GM21576 (cell line): ENCODE results near the gene RHCE.
"Not testable (repeated sequence)": the region's sequence is repeated elsewhere in the genome, so short reads cannot be mapped to it uniquely, and the experiment has no call there.

Experiments used
- ATAC-seq: cut with Tn5 transposase; IDR thresholded peaks from one replicate; pipeline ENCODE4 v1.9.1; 2021; ENCODE audit warnings: mild to moderate bottlenecking, moderate library complexity; ENCODE audit not compliant: unreplicated experiment

RHCE gene

GRCh38 chr1:25349606-25350005 lies 71.0 kb downstream of the RHCE start:
- no peak for ATAC-seq

DNA sequence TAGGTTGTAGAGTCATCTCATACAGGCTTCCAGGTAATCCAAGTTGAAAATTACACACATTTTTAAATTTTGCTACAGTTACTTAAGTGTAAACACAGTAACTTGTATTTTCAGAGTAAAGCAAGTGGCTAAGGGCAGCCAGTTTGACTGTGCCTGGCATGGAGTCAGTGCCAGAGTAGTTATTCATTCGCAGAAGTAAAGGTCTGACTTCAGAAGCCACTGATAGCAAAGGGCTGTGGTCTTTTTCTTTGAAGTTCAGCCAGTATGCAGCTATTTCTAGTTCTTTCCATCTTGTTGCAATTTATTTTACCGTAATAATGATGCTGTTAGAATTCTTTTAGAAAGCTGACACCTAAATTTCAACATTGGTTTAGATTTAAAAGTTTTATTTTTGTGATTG lies 73.1 kb downstream of the RHCE start:
- no peak for ATAC-seq

- no peak for ATAC-seq
Measured at GRCh38 chr1:25343872-25344271, 76.8 kb downstream of the RHCE start.

GRCh38 chr1:25342846-25343245 lies 77.8 kb downstream of the RHCE start:
- no peak for ATAC-seq

DNA sequence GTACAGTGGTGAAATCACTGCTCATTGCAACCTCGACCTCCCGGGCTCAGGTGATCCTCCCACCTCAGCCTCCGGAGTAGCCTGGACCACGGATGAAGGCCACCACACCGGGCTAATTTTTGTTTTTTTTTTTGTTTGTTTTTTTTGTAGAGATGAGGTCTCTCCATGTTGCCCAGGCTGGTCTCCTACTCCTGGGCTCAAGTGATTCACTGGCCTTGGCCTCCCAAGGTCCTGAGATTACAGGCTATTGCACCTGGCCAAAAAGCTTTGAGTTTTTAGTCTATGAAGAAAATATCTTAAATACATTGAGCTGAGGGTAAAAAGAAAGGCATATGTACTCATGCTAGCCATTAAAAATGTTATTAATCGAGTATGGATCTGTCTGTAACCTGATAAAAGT lies 78.9 kb downstream of the RHCE start:
- no peak for ATAC-seq

DNA sequence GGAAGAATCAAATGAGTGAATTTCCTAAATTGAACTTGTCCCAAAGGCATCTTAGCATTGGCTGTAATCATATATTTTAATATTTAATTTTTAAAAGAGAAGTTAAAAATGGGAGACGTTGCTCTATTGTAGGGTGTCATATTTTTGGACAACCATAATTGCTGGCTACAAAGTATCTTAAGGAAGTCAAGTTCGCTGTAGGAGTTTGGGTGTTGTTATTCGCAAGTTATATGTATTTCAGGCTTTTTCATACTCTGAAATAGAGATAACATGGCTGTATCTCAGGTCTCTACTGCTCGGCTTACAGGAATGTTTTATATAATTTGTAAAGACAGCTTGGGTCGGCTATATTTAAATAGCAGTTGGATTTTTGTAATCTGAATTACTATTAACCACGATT lies 81.6 kb downstream of the RHCE start:
- no peak for ATAC-seq

DNA sequence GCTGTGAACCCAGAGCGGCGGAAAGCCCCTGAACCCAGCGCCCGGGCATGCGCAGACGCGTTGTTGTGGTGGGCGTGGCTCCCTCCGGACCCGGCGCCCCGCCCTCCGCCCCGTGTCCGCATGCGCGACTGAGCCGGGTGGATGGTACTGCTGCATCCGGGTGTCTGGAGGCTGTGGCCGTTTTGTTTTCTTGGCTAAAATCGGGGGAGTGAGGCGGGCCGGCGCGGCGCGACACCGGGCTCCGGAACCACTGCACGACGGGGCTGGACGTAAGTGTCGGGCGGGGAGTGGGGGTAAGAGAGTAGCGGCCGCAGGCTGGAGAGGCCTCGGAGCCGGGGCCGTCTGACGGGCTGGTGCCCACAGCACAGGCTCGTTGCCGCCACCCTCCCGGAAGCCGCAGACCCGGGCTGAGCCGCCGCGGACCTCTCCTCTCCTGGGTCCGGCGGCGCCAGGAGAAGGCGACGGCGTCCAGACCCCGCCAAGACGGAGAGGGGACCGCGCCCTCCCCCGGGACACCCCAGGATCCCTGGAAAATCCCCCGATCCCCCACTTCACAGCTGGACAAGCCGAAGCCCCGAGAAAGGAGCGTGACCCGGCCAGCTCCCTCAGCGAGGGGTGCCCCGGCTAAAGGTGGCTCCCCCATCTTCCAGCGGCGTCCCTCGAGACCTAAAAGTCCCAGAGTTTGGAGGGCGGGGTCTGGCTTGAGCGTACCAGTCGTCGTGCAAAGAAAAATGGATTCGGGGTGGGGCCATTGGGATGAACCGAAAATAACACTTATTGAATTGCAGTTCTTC lies 82.2 kb downstream of the RHCE start, which contains the start of gene TMEM50A:
TSS of gene TMEM50A (plus strand) at position 147 of the 794 bp plus-strand sequence. CDS start 2,153 bp downstream, outside the sequence.
- peak; percentile 52 for ATAC-seq

- ATAC-seq: peak; percentile 29
Measured at GRCh38 chr1:25337483-25338187, 83.0 kb downstream of the RHCE start.

DNA sequence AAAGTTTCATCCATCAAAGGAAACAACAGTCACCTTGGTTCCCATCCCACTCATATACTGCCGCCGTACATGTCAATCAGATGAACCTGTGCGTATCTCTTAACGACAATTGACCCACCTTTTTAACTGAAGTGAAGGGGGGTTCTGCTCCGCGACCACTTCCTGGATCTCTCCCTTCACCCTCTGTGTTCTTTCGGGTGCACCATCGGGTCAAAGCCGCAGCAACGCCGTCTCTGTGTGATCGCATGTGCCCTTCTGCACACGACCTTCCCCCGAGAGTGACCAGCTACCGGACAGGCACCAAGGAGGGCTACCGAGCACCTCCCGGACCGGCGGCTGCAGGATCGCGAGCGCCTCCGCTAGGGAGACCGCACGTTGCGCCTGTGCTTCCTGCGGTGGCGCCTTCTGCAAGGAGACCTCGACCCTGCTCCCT lies 83.7 kb downstream of the RHCE start:
- peak; percentile 38 for ATAC-seq

DNA sequence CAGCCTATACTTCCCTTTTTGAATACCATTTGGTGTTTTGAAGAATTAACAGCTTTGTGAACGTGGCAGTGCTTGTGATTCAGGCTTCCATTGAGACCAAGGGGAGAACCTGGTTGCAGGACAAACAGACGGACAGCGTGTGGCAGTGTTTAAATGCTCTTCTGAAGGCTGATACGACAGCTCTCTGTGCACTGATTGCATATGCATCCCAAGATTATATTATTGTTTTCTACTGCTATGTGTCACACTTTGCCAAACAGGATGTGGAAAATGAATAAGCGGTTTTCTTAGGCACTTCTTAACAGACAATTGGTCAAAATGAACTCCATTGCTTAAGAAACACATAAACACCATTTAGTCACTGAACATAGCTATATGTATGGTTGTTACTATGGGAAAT lies 90.7 kb downstream of the RHCE start:
- ATAC-seq: not testable (repeated sequence)

DNA sequence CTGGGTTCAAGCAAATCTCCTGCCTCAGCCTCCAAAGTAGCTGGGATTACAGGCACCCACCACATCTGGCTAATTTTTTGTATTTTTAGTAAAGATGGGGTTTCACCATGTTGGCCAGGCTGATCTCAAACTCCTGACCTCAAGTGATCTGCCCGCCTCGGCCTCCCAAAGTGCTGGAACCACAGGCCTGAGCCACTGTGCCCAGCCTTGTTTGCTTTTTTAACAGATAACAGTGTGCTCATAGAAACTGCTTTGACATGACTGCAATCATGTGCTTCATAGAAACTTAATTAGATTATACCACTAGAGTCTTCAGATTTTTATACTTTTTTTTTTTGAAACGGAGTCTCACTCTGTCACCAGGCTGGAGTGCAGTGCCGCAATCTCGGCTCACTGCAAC lies 91.3 kb downstream of the RHCE start:
- ATAC-seq: not testable (repeated sequence)

GRCh38 chr1:25328791-25329185 lies 91.8 kb downstream of the RHCE start:
- not testable (repeated sequence) for ATAC-seq

GRCh38 chr1:25327864-25328790 lies 92.5 kb downstream of the RHCE start:
- not testable (repeated sequence) for ATAC-seq

GRCh38 chr1:25324407-25324806 lies 96.2 kb downstream of the RHCE start:
- ATAC-seq: not testable (repeated sequence)

DNA sequence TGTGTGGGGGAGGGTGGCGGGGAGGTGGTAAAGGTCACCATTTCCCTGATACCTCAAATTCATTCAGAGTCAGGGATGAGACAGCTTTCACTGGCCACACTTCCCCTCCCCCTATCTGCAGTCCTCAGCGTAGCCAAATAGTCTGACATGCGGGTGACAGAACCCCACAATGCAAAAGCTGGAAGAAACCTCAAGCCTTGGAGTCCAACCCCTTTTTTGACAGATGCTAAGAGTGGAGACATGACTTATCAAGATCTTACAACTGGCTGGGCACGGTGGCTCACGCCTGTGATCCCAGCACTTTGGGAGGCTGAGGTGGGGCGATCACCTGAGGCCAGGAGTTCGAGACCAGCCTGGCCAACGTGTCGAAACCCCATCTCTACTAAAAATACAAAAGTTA lies 98.5 kb downstream of the RHCE start:
- ATAC-seq: not testable (repeated sequence)

DNA sequence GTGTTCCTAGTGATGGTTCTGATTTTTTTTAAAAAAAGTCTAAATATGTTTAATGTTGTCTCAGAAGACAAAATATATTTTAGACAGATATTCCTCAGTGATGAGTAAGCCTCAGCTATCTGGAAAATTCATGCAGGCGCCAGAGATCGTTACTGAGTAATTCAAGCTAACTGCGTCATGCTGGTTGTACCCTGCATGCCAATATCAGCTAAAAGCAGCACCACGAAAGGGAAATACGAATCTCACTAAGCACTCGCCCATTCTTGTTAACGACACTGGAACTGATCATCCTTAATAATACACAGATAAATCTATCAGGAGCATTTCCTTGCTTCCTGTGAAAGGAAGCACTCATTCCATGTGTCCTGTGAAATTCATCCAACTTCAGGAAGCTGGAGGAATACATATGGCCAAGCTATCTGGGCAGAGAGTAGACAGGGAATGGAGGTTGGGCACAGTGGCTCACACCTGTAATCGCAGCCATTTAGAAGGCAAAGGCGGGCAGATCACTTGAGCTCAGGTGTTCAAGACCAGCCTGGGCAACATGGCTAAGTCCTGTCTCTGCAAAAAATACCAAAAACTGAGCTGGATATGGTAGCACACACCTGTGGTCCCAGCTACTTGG lies 100.2 kb downstream of the RHCE start:
- ATAC-seq: not testable (repeated sequence)

- ATAC-seq: not testable (repeated sequence)
Measured at GRCh38 chr1:25312806-25313470, 107.7 kb downstream of the RHCE start.
